GM10266 (cell line): ENCODE data around the gene TJP3.

Experiments used
- DNase-seq: peaks from one replicate; pipeline ENCODE4 v3.0.0; 2012; ENCODE audit errors: extremely low spot score
- CTCF ChIP-seq: IDR thresholded peaks from 2 replicates; pipeline ENCODE4 v1.5.1; 2012; ENCODE audit warnings: mild to moderate bottlenecking, low read depth; ENCODE audit not compliant: control insufficient read depth, insufficient read depth; ENCODE audit errors: missing control alignments

The TJP3 gene

DNA sequence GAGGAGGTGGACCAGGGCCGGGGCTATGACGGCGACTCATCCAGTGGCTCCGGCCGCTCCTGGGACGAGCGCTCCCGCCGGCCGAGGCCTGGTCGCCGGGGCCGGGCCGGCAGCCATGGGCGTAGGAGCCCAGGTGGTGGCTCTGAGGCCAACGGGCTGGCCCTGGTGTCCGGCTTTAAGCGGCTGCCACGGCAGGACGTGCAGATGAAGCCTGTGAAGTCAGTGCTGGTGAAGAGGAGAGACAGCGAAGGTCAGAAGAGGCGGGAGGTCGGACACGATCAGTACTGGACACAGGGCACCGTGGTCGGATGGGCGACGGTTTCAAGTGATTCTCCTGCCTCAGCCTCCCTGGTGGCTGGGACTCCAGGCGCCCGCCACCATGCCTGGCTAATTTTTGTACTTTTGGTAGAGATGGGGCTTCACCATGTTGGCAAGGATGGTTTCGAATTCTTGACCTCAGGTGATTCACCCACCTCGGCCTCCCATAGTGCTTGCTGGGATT is 22.3 kb downstream of the TJP3 start:
- DNase-seq = no peak
- no peak for TF ChIP-seq CTCF

DNA sequence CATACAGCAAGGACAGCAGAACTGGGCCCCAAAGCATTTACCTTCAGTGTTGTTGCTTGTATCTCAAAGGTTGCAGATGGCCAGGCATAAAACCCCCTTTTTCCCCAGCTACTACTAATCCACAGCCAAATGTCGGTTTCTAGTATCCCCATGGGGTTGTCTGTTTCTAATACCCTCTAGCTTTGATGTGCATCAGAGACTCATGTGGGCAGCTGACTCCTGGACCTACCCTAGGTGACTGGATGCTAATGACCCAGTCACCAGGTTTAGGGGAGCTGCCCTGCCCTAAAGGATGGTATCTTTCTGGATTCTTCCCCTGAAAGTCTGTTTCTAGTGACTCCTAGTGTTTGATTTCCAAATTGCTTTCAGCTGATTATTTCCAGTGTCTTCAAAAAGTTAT is 23.9 kb downstream of the TJP3 start:
- TF ChIP-seq CTCF = no peak
- no peak for DNase-seq

GRCh38 chr19:3733549-3734309 is 25.5 kb downstream of the TJP3 start:
- no peak for TF ChIP-seq CTCF
- no peak for DNase-seq

DNA sequence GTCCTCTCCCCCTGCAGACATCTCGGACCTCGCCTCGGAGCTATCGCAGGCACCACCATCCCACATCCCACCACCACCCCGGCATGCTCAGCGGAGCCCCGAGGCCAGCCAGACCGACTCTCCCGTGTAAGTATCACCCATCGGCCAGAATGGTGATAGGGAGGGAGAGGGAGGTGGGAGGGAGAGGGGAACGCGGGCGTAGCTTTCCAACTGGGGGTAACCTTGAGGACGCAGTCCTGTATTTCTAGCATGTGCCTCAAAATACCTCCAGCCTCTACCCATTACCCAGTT is 26.1 kb downstream of the TJP3 start:
- no peak for TF ChIP-seq CTCF
- DNase-seq = no peak

DNA sequence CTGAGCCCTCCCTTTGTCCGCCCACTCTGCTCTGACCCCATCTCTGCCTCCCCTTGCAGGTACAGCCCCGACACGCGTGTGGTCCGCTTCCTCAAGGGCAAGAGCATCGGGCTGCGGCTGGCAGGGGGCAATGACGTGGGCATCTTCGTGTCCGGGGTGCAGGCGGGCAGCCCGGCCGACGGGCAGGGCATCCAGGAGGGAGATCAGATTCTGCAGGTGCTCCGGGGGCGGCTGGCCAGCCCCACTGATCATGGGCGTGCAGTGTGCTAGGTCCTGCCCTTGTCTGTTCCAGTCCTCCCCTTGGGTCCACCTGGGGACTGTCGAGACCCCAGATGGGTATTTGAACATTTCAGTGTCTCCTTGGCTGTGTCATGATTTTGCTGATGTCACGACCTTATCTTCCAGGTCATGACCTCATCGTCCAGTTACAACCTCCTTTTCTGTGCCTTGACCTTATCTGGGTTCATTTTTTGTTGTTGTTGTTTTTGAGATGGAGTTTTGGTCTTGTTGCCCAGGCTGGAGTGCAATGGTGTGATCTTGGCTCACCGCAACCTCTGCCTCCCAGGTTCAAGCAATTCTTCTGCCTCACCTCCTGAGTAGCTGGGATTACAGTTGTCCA is 28.0 kb downstream of the TJP3 start:
- DNase-seq = no peak
- no peak for TF ChIP-seq CTCF

DNA sequence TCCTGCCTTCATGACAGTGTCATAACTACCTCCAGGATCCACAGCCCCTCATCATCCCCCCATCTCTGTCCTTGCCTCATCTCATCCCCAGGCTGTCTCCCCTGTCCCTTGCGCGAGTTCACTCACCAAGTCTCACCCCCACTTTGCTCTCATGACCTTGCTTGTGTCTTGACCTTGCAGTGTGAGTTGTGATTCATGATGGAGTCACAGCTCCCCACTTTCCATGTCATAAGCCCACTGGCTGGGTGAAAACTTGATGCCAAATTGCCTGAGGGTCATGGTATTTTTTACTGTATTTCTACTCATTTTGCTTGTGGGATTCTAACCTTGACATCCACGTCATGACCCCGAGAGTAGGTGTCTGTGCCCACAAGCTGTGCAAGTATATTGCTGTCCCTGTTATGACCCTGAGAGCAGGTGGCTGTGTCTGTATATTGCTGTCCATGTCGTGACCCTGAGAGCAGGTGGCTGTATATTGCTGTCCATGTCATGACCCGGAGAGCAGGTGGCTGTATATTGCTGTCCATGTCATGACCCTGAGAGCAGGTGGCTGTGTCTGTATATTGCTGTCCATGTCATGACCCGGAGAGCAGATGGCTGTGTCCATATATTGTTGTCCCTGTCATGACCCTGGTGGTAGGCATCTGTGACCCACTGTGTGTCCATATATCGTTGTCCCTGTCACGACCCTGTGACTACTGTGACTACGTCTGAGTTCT is 29.5 kb downstream of the TJP3 start:
- TF ChIP-seq CTCF = no peak
- DNase-seq = no peak
